ENCODE measurements around the gene ZNF777.

- TF ChIP-seq EZH2phosphoT487 (conservative IDR thresholded peaks at IDR 0.05; ENCODE audit: low read length), result no peak
- no peak for TF ChIP-seq CTCF (IDR thresholded peaks at IDR 0.05; ENCODE audit: insufficient read depth, low read length, poor library complexity, severe bottlenecking)
These were observed 12.4 kb upstream of the ZNF777 start for GRCh38 chr7:149473251-149473650.

Data from SU-DHL-6 (cell line).